ENCODE data around the gene IRF9.

DNA sequence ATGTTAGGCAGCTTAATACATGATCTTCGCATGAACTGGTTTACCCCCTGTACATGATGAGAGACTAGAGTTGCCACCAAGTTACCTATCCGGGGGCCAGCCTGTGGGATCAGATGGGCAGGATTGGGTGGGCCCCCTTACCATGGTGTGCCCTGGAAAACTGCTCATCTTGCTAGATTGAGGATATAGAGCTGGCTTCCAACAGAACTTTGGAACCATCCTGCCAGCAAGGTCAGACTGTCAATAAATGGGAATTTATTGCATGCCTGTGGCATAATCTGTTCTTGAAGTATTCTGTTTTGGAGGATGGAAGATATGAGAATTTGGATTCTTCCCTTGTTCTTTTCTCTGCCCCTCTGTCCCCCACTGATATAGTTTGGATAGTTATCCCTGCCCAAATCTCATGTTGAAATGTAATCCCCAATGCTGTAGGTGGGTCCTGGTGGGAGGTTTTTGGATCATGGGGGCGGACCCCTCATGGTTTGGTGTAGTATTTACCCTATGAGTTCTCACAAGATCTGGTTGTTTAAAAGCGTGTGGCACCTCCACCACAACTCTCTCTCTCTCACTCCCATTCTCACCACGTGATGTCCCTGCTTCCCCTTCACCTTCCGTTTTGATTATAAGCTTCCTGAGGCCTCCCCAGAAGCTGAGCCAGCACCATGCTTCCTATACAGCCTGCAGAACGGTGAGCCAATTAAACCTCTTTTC lies 37.9 kb downstream of the IRF9 start:
- TF ChIP-seq EP300 (IDR thresholded peaks at IDR 0.05; ENCODE audit: borderline replicate concordance): no peak
- TF ChIP-seq USF1 (IDR thresholded peaks at IDR 0.05): no peak
- TF ChIP-seq ZBTB7A (IDR thresholded peaks at IDR 0.05; ENCODE audit: low read depth): no peak
- TF ChIP-seq TEAD4 (IDR thresholded peaks at IDR 0.05): no peak
- TF ChIP-seq FOXM1 (IDR thresholded peaks at IDR 0.05; ENCODE audit: borderline replicate concordance, low read depth): no peak
- TF ChIP-seq YY1 (IDR thresholded peaks at IDR 0.05; ENCODE audit: low read depth): no peak
- TF ChIP-seq CEBPB (IDR thresholded peaks at IDR 0.05): no peak
- TF ChIP-seq REST (IDR thresholded peaks at IDR 0.05; ENCODE audit: low read depth): no peak
- no peak for TF ChIP-seq EGR1 (IDR thresholded peaks at IDR 0.05)
- no peak for TF ChIP-seq CREB1 (IDR thresholded peaks at IDR 0.05; ENCODE audit: low read depth)
- TF ChIP-seq TAF1 (IDR thresholded peaks at IDR 0.05; ENCODE audit: low read depth): no peak
